Left renal cortex interstitium (tissue), 4 donors: ENCODE data around the gene DLD. TPM values are rescaled to one million over a fixed set of nuclear protein-coding genes. Genes with fewer than 3 reads are reported as not detected.
"Not testable (repeated sequence)": the region's sequence is repeated elsewhere in the genome, so short reads cannot be mapped to it uniquely, and the experiment has no call there.

Source experiments
- DNase-seq, 4 donors: peaks; one replicate each; pipeline ENCODE4 v3.0.0-alpha.2; 2013; ENCODE audit warnings: low read depth in 4 of 4, low spot score in 2 of 4, missing footprints in 1 of 4
- polyA plus RNA-seq, 4 donors: library from polyadenylated mRNA; unstranded; fragments of 120-200 nt; gene quantifications; one replicate each; pipeline ENCODE4 v1.2.1, GENCODE V29; 2013; ENCODE audit not compliant: insufficient read length in 4 of 4

DLD gene
- polyA plus RNA-seq, 4 donors = 104 to 139 (median 115) TPM

GRCh38 chr7:107874111-107874510, 16.9 kb upstream of the DLD start:
- no peak for DNase-seq

GRCh38 chr7:107874605-107875446, 16.2 kb upstream of the DLD start:
- DNase-seq = no peak

DNA sequence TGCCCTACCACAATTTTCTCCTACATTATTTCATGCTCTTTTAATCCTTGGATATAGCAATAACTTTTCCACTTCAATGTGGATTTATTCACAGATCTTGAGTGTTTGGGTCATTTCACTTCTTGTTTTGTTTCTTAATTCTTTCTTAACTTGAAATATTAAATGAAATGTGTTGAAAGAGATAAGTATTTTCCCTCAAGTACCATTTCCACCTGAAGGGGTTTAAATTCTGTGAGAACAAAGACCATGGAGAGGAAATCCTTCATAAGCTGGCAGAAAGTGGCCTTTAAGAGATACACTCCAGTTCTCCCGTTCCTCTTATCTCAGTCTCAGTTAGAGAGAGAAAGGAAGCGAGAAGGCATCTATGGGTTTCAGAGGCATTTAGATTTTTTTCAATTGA, 14.1 kb upstream of the DLD start:
- DNase-seq = no peak

DNA sequence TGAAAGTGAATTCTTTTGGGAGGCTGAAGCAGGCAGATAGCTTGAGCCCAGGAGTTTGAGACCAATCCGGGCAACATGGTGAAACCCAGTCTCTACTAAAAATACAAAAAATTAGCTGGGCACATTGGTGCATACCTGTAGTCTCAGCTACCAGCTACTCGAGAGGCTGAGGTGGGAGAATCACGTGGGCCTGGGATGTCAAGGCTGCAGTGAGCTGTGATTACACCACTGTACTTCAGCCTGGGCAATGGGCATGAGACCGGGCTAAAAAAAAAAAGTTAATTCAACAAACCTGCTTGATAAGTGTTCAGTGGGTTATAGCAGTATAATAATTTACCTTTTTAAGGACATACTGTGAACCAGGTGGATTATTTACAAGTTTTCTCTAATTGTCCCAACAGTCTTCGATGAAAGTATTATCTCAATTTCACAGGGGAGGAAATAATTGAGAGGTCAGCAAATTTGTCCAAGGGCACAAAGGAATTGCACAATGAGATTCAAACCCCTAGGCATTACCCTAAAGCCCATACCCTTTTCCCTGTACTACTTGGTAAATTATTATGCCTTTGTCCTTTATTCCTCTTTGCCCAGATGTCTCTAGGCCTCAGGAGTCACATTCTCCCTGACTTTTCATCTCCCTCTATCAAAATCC, 13.1 kb upstream of the DLD start:
- no peak for DNase-seq

GRCh38 chr7:107878636-107879035, 12.3 kb upstream of the DLD start:
- DNase-seq = no peak

DNA sequence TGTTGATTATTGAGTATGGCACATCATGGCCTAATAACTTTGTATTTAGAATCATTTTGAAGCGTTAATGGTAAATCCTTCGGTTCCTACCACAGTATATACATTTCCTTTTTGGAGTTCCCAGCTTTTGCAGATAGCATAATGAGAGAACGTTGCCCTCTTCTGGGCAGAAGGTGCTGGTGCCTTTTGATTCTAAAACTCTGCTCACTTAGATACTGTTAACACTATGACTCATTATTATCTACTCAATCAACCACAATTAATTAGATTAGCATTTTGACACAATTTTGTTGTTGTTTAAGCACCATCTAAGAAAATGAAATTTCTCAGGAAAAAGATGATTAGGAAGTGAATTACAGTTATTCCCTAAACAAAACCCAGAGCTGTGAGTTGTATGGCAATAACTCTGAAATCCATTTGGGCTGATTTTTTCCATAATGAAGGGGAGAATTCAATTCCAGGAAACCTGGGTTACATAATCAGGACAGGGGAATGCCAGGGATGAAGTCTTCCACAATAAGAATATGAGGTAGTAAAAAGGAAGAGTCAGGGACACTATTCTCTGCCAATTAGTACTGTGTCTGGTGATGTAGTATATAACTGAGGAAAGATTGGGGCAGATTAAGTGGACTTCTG, 11.5 kb upstream of the DLD start:
- no peak for DNase-seq

DNA sequence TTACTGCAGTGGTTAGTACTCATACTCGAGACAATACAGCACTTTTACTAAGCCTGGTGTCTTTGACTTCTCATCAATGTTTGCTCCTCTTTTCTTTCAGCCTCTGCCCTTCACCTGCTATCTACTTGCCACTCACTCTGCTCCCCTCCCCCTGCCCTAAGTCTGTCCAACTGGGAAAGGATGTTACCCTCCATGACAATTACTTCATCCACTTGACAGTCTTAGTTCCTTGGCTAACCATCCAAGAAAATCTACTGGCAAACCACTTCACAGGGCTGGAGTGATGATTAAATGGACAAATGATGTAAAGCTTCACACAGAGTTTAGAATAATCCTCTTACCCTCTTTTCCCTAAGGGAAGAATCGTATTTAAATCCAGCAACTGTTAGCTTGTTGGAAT, 8.2 kb upstream of the DLD start:
- no peak for DNase-seq

DNA sequence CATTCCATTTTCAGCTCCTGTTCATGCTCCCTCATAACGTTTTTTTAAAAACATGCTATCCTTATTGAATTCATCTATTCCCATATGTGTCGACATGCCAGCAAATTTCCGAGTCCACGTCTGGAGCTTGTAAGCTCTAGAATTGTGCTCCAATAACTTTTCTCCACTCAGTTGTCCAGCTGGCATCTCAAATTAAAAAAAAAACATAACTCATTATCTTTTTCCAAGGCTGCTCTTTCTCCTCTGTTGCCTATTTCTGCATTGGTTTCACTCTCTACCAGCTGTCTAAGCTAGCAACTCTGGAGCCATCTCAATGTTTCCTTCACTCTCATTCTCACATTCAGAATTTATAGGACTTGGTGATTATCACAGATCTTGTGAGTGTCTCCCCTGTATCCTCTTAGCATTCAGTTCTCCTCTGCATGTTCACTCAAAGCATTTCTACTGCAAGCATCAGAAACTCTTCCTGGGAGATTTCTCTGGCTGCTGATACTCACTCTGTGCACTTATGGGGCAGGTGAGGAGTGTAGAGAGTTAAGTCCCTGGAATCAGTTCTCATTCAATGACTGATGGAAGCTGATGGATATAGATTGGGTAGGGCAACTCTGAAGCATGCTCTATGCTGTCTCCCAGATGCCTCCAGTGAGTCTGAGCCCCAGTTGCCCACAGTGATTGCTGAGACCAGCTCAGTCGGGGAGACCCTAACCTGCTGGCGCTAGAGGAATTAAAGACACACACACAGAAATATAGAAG, 6.7 kb upstream of the DLD start:
- DNase-seq = no peak

DNA sequence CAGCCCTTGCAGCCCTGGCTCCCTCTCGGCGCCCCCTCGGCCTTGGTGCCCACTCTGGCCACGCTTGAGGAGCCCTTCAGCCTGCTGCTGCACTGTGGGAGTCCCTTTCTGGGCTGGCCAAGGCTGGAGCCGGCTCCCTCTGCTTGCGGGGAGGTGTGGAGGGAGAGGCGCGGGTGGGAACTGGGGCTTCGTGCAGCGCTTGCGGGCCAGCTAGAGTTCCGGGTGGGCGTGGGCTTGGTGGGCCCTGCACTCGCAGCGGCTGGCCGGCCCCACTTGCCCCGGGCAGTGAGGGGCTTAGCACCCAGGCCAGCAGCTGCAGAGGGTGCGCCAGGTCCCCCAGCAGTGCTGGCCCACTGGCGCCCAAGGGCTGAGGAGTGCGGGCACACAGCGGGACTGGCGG, 3.2 kb upstream of the DLD start:
- DNase-seq = not testable (repeated sequence)

DNA sequence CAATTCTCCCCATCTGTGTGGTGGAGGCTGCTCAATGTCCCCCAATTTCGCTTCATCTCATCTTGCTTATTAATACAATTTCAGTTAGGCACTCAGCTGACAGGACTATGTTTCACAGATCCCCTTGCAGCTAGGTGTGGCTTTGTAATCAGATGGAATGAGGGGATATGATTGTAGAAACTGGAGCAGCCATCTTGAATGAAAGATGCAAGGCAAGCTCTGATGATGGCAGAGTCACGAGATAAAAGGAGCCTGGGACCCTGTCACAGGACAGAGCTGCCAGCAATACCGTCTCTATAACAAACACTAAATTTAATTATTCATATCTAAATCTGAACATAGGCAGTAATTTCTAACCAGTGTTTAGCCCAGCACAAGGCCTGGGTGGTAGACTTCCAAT, 991 bp upstream of the DLD start:
- no peak for DNase-seq

GRCh38 chr7:107890493-107890961, 456 bp upstream of the DLD start:
- no peak for DNase-seq

DNA sequence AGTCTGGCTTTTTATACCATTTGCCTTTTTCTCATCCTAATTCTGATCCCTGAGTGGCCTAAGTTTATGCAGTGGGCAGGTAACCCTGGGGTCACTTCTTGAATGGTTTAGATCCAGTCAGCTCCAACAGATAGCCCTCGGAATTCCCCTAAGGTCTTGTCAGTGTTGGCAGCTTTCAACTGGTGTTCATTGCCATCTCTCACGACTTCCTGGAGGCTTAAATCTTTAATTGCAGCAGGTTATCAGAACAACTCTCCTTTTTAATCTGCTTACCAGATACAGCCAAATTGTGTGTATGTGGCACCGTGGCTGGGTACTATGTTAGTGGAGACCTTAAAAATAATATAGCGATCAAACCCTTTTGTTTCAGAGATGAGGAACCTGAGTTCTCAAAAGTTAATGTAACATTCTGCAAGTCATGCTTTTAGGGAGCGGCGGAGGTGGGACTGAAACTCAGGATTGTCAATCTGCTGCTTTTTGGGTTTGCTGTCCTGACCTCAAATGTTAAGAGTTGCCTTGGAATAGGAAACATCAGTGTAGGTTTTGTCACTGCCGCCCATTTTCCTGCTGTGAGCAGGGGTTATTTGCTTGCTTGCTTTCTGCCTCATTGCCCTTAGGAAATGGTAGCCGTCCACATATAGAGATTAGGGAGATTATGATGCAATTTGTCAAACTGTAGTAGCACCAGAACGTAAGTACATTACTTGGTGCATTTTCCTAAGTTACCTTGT, 818 bp downstream of the DLD start:
- no peak for DNase-seq

GRCh38 chr7:107892367-107892741, 1.4 kb downstream of the DLD start:
- not testable (repeated sequence) for DNase-seq

GRCh38 chr7:107898997-107899594, 8.1 kb downstream of the DLD start:
- DNase-seq = no peak

DNA sequence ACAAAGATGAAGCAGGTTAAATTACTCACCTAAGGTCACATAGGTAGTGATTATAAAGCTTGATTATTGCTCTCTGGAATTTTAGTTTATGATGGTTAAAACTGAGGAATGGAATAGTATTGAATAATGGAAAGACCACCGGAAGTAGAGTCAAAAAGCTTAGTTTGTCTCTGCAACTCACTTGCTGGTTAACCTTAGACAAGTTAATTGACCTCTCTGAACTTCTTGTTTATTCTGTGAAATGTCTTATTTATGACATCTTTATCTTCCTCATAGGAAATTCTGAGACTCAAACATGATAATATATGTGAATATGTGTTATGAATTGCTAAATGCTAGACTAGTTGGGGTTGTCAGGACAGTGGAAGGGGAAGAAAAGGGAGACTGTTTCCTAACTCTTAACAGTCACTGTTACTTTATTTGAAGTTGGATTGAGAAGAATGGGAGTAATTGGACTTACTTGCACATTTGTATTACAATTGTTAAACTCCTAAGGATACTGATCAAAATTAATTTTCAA, 9.6 kb downstream of the DLD start:
- no peak for DNase-seq

- no peak for DNase-seq
Observed at GRCh38 chr7:107902381-107902780, 11.4 kb downstream of the DLD start.

- no peak for DNase-seq
Observed at GRCh38 chr7:107907790-107908189, 16.8 kb downstream of the DLD start.

DNA sequence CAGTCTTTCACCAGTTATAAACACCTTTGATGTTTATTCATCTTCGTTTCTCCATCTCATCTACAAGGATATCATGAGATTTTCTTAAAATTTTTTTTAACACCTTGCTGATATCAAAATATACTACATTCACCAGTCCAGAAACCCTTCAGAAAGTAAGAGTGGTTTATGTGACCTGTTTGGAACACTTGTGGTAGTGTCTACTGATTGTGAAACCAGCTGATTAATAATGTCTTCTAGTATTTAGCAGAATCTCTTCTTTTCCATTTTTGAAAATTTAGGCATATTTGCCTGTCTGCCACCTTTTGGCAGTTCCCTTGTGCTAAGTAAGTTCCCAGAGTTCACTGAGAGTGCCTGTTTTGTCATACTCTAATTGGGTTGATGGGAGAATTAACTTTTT, 18.5 kb downstream of the DLD start:
- no peak for DNase-seq

- DNase-seq = no peak
Observed at GRCh38 chr7:107911981-107912380, 21.0 kb downstream of the DLD start.

DNA sequence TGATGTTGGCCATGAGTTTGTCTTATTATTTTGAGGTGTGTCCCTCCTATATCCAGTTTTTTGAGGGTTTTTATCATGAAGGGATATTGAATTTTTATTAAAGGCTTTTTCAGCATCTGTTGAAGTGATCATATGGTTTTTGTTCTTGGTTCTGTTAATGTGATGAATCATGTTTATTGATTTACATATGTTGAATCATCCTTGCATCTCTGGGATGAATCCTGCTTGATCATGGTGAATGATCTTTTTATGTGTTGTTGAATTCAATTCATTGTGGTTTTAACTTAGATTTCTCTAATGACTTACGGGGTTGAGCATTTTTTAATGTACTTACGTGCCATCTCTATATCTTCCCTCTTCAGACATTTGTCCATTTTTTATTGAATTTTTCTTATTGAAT, 22.9 kb downstream of the DLD start:
- DNase-seq = no peak
